Activated T-helper 1 cell treated with anti-CD3 and anti-CD28 coated beads, Interleukin-2, amount 50 U/mL, for 16 hours (primary cell): Measurements from ENCODE around the gene COQ7.

Experiments used
- DNase-seq, 2 donors: peaks; one replicate each; pipeline ENCODE4 v3.0.0-alpha.2; 2020; ENCODE audit warnings: low read depth in 1 of 2, low spot score in 1 of 2

The COQ7 gene

GRCh38 chr16:19085679-19086200 lies 18.3 kb downstream of the COQ7 start:
- DNase-seq = no peak

DNA sequence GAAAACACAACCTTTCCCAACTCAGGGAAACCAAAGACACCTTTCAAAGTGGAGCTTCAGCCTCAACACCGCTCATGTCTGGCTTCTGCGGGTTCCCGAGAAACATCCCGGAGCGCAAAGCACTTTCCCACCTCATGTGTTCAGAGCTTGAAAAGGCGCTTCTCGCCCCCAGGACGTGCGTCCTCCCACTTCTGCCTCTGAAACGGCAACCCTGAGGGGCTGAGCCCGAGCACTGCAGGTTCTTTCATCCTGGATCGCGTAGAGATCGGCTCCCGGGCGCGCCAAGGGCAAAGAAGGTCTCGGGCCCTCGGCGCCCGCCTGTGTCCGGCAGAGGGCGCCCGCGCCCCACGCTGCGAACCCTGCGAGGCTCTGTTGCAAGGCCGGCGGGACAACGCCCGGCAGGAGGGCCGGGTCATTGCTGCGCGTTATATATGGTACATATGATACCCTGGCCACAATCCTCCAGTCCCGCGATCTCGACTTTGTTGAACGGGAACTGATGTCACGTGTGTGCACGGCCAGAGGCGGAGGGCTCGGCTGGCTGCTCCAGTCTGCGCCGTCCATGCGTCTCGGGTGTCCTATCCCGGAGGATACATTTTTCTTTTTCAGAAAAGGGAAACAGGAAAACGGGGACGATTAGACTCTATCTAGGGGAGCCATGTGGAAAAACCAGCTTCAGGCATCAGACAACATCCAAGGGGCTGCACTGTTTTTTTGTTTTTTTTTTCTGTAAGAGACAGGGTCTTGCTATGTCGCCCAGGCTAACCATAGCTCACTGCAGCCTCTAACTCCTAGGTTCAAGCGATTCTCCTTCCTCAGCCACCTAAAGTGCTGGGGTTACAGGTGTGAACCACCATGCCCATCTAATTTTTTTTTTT lies 19.1 kb downstream of the COQ7 start:
- DNase-seq = peak; percentile 61 to 67

GRCh38 chr16:19088341-19088916 lies 21.0 kb downstream of the COQ7 start:
- no peak for DNase-seq

DNA sequence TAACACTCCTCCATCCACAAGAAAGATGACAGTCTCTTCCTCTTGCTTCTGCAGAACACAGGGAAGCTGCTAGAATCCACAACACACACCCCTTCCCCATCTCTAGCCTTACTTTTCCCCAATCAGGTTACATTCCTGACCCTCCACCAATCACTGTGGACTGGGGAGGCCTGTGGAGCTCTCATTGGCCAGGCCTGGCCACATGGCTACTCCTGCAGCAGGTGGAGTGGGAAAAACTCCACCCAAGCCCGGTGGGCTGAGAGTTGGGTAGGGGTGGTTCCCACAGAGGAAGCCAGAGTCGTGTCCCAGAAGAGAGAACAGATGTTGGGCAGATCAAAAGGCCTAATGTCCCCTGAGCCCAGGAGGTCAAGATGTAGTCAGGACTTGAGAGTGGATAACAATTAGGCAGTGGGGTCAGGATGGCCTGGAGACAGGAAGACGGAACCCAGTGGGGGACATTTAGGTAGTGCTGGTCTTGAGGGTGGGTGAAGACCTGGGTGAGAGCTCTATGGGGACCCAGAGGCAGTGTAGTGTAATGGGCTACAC lies 22.1 kb downstream of the COQ7 start:
- no peak for DNase-seq

GRCh38 chr16:19090916-19091315 lies 23.5 kb downstream of the COQ7 start:
- no peak for DNase-seq

DNA sequence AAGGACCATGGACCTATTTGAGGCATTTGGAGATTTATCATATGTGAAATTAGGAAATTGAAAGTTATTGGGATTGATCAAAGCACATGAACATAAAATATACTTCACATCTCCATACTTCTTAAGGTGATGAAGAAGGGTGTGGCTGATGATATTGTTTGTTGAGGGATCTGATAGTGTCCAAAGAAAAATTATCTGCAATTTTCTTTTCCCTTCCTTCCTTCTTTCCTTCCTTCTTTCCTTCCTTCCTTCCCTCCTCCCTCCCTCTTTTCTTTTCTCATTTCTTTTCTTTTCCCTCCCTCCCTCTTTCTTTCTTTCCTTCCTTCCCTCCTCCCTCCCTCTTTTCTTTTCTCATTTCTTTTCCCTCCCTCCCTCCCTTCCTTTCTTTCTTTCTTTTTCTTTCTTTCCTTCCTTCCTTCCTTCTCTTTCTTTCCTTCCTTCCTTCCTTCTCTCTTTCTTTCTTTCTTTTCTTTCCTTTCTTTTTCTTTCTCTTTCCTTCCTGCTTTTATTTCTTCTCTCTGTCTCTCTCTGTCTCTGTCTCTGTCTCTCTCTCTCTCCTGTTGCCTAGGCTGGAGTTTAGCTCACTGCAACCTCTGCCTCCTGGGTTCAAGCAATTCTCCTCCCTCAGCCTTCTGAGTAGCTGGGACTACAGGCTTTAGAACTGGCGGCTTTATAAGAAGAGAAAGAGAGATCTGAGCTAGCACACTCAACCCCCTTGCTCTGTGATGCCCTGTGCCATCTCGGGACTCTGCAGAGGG lies 25.4 kb downstream of the COQ7 start:
- DNase-seq = no peak

- DNase-seq = no peak
Measured at GRCh38 chr16:19093631-19094541, 26.5 kb downstream of the COQ7 start.

DNA sequence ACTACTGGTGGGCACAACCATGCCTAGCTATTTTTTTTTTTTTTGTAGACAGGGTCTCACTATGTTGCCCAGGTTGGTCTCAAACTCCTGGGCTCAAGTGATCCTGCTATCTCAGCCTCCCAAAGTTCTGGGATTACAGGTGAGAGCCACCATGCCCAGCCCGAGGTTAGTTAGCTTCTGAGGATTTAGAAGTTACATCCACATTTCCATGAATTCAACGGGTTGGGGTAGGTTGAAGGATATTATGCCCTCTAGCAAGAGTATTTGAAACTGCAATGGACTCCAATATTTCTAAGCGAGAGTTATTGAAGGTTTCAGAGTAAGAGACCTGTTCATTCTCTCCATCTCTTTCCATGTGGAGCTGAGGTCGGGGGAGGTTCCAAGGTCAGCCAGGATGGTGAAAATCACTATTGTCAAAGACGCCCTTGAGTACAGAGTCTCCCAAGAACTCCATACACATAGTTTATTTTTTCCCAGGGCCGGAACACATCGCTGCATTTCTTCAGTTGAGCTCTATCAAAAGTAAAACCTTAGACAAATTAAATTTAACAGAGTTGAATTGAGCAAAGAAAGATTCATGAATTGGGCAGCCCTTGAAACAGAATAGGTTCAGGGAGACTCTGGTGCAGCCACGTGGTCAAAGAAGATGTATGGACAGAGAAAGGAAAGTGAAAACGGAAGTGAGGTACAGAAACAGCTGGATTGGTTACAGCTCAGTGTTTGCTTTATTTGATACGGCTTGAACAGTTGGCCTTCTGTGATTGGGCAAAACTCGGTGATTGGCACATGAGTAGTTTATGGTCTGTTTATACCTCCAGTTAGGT lies 27.3 kb downstream of the COQ7 start:
- no peak for DNase-seq

- no peak for DNase-seq
Measured at GRCh38 chr16:19095654-19096053, 28.2 kb downstream of the COQ7 start.

DNA sequence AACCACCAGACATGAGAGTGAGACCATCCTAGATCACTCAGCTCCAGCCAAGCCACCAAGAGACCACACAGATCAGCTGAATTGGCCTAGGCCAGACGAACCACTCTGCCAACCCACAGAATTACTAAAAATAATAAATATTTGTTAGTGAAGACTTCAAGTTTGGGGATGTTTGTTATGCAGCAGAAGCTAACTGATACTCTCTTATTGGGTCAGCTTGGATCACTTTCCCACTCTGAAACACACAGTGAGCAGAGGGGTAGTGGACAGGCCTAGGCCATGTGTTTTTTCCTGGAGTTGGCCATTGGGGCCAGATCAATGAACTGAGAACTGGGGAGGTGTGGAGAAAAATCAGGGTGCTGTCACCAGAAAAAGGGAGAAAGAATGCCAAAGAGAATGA lies 30.8 kb downstream of the COQ7 start:
- no peak for DNase-seq

DNA sequence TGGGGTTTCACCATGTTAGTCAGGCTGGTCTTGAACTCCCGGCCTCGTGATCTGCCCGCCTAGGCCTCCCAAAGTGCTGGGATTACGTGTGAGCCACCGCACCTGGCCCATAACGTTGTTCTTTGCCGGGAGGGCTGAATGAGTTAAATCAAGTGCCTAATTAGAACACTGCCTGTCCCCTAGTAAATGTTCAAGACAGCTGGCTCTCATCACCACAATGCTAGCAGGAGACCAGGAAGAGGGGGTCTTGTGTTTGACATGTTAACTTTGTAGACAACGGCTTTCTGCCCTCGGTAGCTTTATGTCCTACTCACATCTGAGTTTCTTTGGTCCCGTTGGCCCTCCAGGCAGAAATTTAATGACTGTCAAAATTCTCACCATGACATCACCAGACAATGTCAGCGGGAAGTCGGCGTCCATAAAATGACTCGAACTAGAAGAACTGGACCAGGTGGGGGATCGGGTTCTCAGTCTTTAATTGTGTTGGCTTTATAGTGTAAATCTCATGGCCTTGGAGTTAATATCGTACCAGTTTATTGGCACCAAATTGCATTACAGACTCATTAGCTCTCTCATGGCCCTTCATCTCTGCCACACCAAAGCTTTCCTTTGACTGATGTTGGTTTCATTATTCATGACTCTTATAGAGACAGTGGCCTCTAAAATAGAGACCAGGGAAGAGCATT lies 34.9 kb downstream of the COQ7 start:
- DNase-seq = no peak

DNA sequence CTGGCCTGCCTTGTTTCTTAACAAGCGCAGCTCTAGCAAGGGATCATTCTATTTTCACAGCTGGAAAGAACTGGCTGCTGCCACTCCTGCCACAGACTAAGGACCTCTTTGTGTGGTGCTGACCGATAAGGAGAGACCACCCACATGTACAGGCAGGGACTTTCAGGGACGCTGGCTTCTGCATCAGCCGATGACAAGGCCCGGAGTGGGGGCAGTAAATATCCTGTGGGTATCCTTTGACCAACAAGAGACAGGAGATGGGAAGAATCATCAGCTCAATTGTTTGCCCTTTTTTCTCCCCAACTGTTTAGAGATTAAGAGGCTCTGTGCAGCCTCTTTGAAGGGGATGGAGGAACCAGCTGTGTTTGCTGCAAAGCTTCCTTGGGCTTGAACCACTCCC lies 37.2 kb downstream of the COQ7 start:
- no peak for DNase-seq

GRCh38 chr16:19105131-19105530 lies 37.7 kb downstream of the COQ7 start:
- DNase-seq = no peak

GRCh38 chr16:19105891-19106624 lies 38.6 kb downstream of the COQ7 start:
- no peak for DNase-seq

DNA sequence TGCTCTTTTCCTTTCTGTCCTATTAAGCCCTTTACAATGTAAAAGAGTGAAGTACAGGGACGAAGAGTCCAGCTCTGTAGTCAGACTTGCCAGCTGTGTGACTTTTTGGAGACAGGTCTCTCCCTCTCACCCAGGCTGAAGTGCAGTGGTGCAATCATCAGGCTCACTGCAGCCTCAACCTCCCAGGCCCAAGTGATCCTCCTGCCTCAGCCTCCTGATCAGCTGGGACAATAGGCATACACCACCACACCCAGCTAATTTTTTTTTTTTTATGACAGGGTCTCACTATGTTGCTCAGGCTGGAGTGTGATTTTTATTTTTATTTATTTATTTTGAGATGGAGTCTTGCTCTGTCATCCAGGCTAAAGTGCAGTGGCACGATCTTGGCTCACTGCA lies 39.2 kb downstream of the COQ7 start:
- no peak for DNase-seq

GRCh38 chr16:19108409-19109287 lies 41.2 kb downstream of the COQ7 start:
- no peak for DNase-seq

DNA sequence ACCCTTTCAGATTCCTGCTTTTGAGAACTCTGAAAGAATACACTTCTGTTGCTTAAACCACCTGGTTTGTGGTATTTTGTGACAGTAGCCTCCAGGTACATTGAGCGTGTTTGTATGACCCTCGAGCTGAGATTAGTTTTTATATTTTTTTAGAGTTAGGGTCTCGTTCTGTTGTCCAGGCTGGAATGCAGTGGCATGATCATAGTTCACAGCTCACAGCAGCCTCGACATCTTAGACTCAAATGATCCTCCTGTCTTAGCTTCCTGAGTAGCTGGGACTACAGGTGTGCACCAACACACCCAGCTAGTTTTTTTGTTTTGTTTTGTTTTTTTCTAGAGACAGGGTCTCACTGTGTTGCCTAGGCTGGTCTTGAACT lies 41.9 kb downstream of the COQ7 start:
- no peak for DNase-seq
